Measurements from ENCODE around the gene VTA1. TPM values are rescaled to one million over a fixed set of nuclear protein-coding genes. Genes with fewer than 3 reads are reported as not detected.
A peak's percentile ranks its signal among the peaks of the same experiment; 100 is the strongest.

The VTA1 gene
- total RNA-seq, 4 donors from 2014 or later = 33.6 to 55.3 (median 36.2) TPM

- Histone ChIP-seq H3K36me3 (peaks cover 0 to 47% (median 7%) of the 10 kb centered on the region in 3 donors), H3K4me1 (no peaks in the 10 kb centered on the region), H3K9me3 (peaks cover 0 to 6% (median 0%) of the 10 kb centered on the region in 4 donors), H3K27me3 (no peaks in the 10 kb centered on the region), H3K4me3 (no peak overlapping the region), H3K27ac (no peak overlapping the region)
- no peak for TF ChIP-seq EP300 (IDR thresholded peaks at IDR 0.05)
- TF ChIP-seq CTCF (IDR thresholded peaks at IDR 0.05) = no peak
- TF ChIP-seq POLR2A (IDR thresholded peaks at IDR 0.05) = no peak
- 95 to 97% methylated on average over 4 of the region's 4 CpGs for WGBS, 2 donors
- DNase-seq (ENCODE audit: low spot score in 2 of 2) = no peak
Measured at GRCh38 chr6:142210606-142211005, 63.5 kb downstream of the VTA1 start.

GRCh38 chr6:142213402-142213801, 66.3 kb downstream of the VTA1 start:
- TF ChIP-seq POLR2A (IDR thresholded peaks at IDR 0.05) (no peak), EP300 (IDR thresholded peaks at IDR 0.05) (no peak), CTCF (IDR thresholded peaks at IDR 0.05) (no peak)
- no peak overlapping the region for H3K4me3 ChIP-seq
- no peak overlapping the region for H3K27ac ChIP-seq
- 100% methylated on average over 1 of the region's 1 CpG for WGBS, 2 donors
- H3K4me1 ChIP-seq = peaks cover 0 to 5% (median 0%) of the 10 kb centered on the region in 4 donors
- H3K36me3 ChIP-seq = peaks cover 0 to 35% (median 7%) of the 10 kb centered on the region in 3 donors
- no peak for DNase-seq (ENCODE audit: low spot score in 2 of 2)
- peaks cover 0 to 6% (median 0%) of the 10 kb centered on the region in 4 donors for H3K9me3 ChIP-seq
- H3K27me3 ChIP-seq = no peaks in the 10 kb centered on the region

GRCh38 chr6:142218446-142218845, 71.4 kb downstream of the VTA1 start:
- 17 to 23% methylated on average over 2 of the region's 2 CpGs for WGBS, 2 donors
- no peaks in the 10 kb centered on the region for H3K27me3 ChIP-seq

GRCh38 chr6:142222022-142222421, 75.0 kb downstream of the VTA1 start:
- DNase-seq (ENCODE audit: low spot score in 2 of 2) = no peak
- TF ChIP-seq POLR2A (IDR thresholded peaks at IDR 0.05) (no peak), CTCF (IDR thresholded peaks at IDR 0.05) (no peak), EP300 (IDR thresholded peaks at IDR 0.05) (no peak)
- WGBS, 2 donors = 90 to 97% methylated on average over 6 of the region's 6 CpGs
- no peak overlapping the region for H3K27ac ChIP-seq
- H3K27me3 ChIP-seq = no peaks in the 10 kb centered on the region
- H3K4me1 ChIP-seq = peaks cover 0 to 8% (median 0%) of the 10 kb centered on the region in 4 donors
- no peaks in the 10 kb centered on the region for H3K36me3 ChIP-seq
- no peaks in the 10 kb centered on the region for H3K9me3 ChIP-seq
- no peak overlapping the region for H3K4me3 ChIP-seq

More at GRCh38 chr6:142218446-142218845, 71.4 kb downstream of the VTA1 start:
- no peak for DNase-seq (ENCODE audit: low spot score in 2 of 2)
- Histone ChIP-seq H3K27ac (peak overlapping the region in 2 of 4 donors; percentile 21 to 32), H3K36me3 (peaks cover 0 to 12% (median 0%) of the 10 kb centered on the region in 3 donors), H3K9me3 (no peaks in the 10 kb centered on the region), H3K4me1 (peaks cover 0 to 8% (median 0%) of the 10 kb centered on the region in 4 donors), H3K4me3 (no peak overlapping the region)
- TF ChIP-seq CTCF (IDR thresholded peaks at IDR 0.05) = no peak
- TF ChIP-seq EP300 (IDR thresholded peaks at IDR 0.05) = no peak
- TF ChIP-seq POLR2A (IDR thresholded peaks at IDR 0.05) = no peak

GRCh38 chr6:142223938-142224337, 76.9 kb downstream of the VTA1 start:
- Histone ChIP-seq H3K4me1 (no peaks in the 10 kb centered on the region), H3K9me3 (peaks cover 0 to 15% (median 0%) of the 10 kb centered on the region in 4 donors), H3K27me3 (no peaks in the 10 kb centered on the region), H3K4me3 (no peak overlapping the region), H3K36me3 (no peaks in the 10 kb centered on the region), H3K27ac (no peak overlapping the region)
- DNase-seq (ENCODE audit: low spot score in 2 of 2) = no peak
- 80 to 86% methylated on average over 8 of the region's 8 CpGs for WGBS, 2 donors
- TF ChIP-seq EP300 (IDR thresholded peaks at IDR 0.05) = no peak
- TF ChIP-seq POLR2A (IDR thresholded peaks at IDR 0.05) = no peak
- TF ChIP-seq CTCF (IDR thresholded peaks at IDR 0.05) = no peak

Measured in tibial nerve (tissue), 4 donors.